Transverse colon (tissue), 3 donors: ENCODE data around the gene ARPP21.

ENCODE experiments used
- POLR2A ChIP-seq: fragments of 450-650 bp; IDR thresholded peaks from one replicate; pipeline ENCODE4 v1.6.1; 2016; ENCODE audit warnings: antibody characterized with exemption, mild to moderate bottlenecking, moderate library complexity
- TF ChIP-seq, protein P1 (sequence below), 5 experiments: fragments of 200-600 bp in 3 of 5; fragments of 450-650 bp in 2 of 5; sonication (generic) in 3 of 5; IDR thresholded peaks; 1 replicate in 2 of 5; 2 replicates in 3 of 5; pipeline ENCODE4 v1.5.1; 2016 to 2017; ENCODE audit warnings: antibody characterized with exemption in 5 of 5, inconsistent platforms in 3 of 5, mild to moderate bottlenecking in 2 of 5, moderate library complexity in 1 of 5

DNA sequence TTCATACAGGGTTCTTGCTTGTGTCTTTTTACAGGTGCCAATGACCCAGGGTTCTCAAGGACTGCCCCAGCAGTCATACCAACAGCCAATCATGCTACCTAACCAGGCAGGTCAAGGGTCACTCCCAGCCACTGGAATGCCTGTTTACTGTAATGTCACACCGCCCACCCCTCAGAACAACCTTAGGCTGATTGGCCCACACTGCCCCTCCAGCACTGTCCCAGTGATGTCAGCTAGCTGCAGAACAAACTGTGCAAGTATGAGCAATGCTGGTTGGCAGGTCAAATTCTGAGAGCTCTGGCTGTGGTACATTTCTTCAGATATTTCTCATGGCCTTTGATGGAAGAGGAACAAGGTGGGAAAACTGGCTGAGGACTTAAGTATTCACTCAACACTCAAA lies 154.3 kb downstream of the ARPP21 start:
- TF ChIP-seq, protein P1, sequence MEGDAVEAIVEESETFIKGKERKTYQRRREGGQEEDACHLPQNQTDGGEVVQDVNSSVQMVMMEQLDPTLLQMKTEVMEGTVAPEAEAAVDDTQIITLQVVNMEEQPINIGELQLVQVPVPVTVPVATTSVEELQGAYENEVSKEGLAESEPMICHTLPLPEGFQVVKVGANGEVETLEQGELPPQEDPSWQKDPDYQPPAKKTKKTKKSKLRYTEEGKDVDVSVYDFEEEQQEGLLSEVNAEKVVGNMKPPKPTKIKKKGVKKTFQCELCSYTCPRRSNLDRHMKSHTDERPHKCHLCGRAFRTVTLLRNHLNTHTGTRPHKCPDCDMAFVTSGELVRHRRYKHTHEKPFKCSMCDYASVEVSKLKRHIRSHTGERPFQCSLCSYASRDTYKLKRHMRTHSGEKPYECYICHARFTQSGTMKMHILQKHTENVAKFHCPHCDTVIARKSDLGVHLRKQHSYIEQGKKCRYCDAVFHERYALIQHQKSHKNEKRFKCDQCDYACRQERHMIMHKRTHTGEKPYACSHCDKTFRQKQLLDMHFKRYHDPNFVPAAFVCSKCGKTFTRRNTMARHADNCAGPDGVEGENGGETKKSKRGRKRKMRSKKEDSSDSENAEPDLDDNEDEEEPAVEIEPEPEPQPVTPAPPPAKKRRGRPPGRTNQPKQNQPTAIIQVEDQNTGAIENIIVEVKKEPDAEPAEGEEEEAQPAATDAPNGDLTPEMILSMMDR (IDR thresholded peaks at IDR 0.05), result no peak
- no peak for TF ChIP-seq POLR2A
